HG03103 (cell line): Measurements from ENCODE around the gene SEMA5B.

ENCODE experiments used
- ATAC-seq: cut with Tn5 transposase; IDR thresholded peaks from one replicate; pipeline ENCODE4 v1.9.1; 2021; ENCODE audit warnings: low read depth; ENCODE audit not compliant: unreplicated experiment

SEMA5B gene

GRCh38 chr3:122862381-122862780 is 165.2 kb downstream of the SEMA5B start:
- ATAC-seq, result no peak
